Naive B cell (primary cell): ENCODE results near the gene OXA1L. TPM values are rescaled to one million over a fixed set of nuclear protein-coding genes. Genes with fewer than 3 reads are reported as not detected.

ENCODE experiments used
- polyA plus RNA-seq, 6 donors: library from polyadenylated mRNA; unstranded; fragments of 300-500 nt; fragmentation: Illumina TruSeq; gene quantifications; one replicate each; pipeline ENCODE4 v1.2.3, GENCODE V29; 2021; ENCODE audit warnings: low read depth in 6 of 6

The OXA1L gene
- polyA plus RNA-seq, 6 donors from 2014 or later, result 56.9 to 83.5 (median 74.4) TPM

Other genes with a start within 250 kb of the OXA1L start
- gene DAD1, start 177.5 kb upstream of the OXA1L start, polyA plus RNA-seq, result 100 to 1,000 TPM; 427 to 721 (median 474) TPM
- 10 to 100 TPM in 2 of 6 donors, 1 to 10 TPM in 4; 4.8 to 14.1 (median 9.2) TPM for gene ABHD4, start 168.4 kb upstream of the OXA1L start, polyA plus RNA-seq
- not detected for gene OR6J1, start 122.3 kb upstream of the OXA1L start, polyA plus RNA-seq
- 10 to 100 TPM; 16.2 to 78.3 (median 28.7) TPM for gene SLC7A7, start 48.7 kb downstream of the OXA1L start, polyA plus RNA-seq
- 100 to 1,000 TPM in 5 of 6 donors, 10 to 100 TPM in 1; 75.0 to 232 (median 186) TPM for gene MRPL52, start 63.2 kb downstream of the OXA1L start, polyA plus RNA-seq
- not detected for gene MMP14, start 69.9 kb downstream of the OXA1L start, polyA plus RNA-seq
- gene LRP10, start 105.1 kb downstream of the OXA1L start, polyA plus RNA-seq, result 100 to 1,000 TPM in 3 of 6 donors, 10 to 100 TPM in 3; 72.7 to 125 (median 92.6) TPM
- 1 to 10 TPM; 1.1 to 2.3 (median 1.4) TPM for gene REM2, start 116.5 kb downstream of the OXA1L start, polyA plus RNA-seq
- 100 to 1,000 TPM in 1 of 6 donors, 10 to 100 TPM in 5; 67.8 to 123 (median 68.8) TPM for gene RBM23, start 152.5 kb downstream of the OXA1L start, polyA plus RNA-seq
- gene PRMT5, start 162.7 kb downstream of the OXA1L start, polyA plus RNA-seq, result 10 to 100 TPM; 43.7 to 67.6 (median 49.9) TPM
- gene HAUS4, start 190.4 kb downstream of the OXA1L start, polyA plus RNA-seq, result 10 to 100 TPM; 14.8 to 37.6 (median 28.4) TPM
- under 1 TPM in 2 of 6 donors, not detected in 4; 0.22 to 0.33 TPM for gene AJUBA, start 215.9 kb downstream of the OXA1L start, polyA plus RNA-seq
- gene C14orf93, start 243.5 kb downstream of the OXA1L start, polyA plus RNA-seq, result 10 to 100 TPM in 4 of 6 donors, 1 to 10 TPM in 2; 6.8 to 15.4 (median 11.6) TPM